GM21529 (cell line): ENCODE measurements around the gene SEMA4D.

Experiments used
- ATAC-seq: cut with Tn5 transposase; IDR thresholded peaks from one replicate; pipeline ENCODE4 v1.9.1; 2021; ENCODE audit not compliant: unreplicated experiment

Gene SEMA4D

GRCh38 chr9:89390578-89391116 is 107.3 kb downstream of the SEMA4D start:
- no peak for ATAC-seq

- ATAC-seq: no peak
Observed at GRCh38 chr9:89390068-89390555, 107.8 kb downstream of the SEMA4D start.

DNA sequence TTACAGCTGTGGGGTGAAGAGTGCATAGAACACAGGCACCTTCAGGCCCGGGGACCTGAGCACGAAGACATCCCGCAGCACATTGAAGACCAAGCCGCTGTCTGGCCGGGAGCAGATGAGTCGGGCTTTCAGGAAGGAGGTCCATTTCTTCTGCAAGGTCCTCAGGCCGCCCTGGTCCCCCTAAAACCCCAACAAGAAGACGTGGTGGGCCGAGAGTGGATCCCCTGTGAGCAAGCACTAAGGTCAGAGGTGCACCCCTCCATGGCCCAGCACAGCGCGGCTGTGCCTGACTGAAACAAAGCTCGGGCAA is 109.1 kb downstream of the SEMA4D start:
- no peak for ATAC-seq

- no peak for ATAC-seq
Observed at GRCh38 chr9:89388084-89388867, 109.6 kb downstream of the SEMA4D start.

GRCh38 chr9:89387197-89387849 is 110.6 kb downstream of the SEMA4D start:
- ATAC-seq: no peak

DNA sequence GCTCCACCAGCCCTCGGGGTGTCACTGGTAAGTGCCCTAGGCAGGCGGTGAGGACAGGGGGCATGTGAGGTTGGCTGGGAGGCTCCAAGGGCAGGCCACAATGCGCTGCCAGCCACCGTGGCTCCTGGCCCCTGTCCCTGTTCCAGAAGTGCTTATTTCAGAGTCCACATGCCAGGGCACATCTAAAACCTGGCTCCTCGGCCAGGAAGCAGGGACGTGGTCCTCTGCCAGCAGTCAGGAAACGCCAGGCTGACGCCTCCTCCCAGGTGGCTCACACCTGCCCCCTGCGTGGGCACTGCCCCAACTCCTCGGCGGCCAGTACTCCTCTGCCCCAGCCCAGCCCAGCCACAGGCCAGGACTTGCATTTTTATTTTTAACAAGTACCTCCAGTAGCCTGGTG is 111.1 kb downstream of the SEMA4D start:
- no peak for ATAC-seq

- no peak for ATAC-seq
Observed at GRCh38 chr9:89386206-89386605, 111.7 kb downstream of the SEMA4D start.

- ATAC-seq: no peak
Observed at GRCh38 chr9:89384783-89385182, 113.1 kb downstream of the SEMA4D start.

- ATAC-seq: no peak
Observed at GRCh38 chr9:89383721-89384300, 114.1 kb downstream of the SEMA4D start.

GRCh38 chr9:89383030-89383720 is 114.7 kb downstream of the SEMA4D start:
- no peak for ATAC-seq

- ATAC-seq: no peak
Observed at GRCh38 chr9:89382026-89382986, 115.6 kb downstream of the SEMA4D start.

GRCh38 chr9:89381308-89381609 is 116.7 kb downstream of the SEMA4D start:
- ATAC-seq: no peak

DNA sequence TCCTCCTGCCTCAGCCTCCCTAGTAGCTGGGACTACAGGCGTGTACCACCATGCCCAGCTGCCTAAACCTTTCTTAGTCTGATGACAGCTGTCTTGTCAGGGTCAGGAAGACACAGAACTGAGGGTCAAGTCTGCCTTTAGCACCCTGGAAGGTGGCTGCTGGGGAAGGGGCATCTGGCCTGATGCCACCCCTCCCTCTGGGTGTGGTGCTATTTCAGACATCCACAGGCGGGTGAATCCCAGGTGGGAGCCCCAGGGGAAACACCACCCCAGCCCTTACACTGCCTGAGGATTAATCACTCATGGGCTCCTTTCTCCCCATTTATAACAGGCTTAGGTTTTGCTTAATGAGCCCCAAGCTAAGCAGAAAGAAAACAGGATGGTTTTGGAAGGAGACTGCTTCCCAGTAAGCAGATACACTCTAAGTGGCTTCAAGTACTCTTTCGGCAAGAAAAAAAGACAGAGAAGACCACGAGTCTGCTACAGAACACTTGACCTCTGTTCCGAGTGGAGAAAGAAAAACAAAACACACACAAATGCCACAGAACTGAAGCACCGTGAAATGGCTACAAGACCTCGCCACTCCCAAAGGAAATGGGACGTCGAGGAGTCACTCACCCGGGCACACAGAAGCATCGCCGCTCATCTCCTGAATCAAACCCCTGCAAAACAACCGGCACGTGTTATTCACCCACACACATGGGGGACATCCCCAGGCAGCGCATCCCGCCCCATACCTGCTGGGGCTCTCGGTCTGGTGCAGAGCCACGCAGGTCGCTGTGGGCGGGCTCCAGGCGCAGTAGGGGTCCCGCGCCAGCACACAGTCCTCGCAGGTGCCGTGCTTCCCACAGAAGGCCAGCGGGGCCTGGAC is 117.2 kb downstream of the SEMA4D start:
- no peak for ATAC-seq

DNA sequence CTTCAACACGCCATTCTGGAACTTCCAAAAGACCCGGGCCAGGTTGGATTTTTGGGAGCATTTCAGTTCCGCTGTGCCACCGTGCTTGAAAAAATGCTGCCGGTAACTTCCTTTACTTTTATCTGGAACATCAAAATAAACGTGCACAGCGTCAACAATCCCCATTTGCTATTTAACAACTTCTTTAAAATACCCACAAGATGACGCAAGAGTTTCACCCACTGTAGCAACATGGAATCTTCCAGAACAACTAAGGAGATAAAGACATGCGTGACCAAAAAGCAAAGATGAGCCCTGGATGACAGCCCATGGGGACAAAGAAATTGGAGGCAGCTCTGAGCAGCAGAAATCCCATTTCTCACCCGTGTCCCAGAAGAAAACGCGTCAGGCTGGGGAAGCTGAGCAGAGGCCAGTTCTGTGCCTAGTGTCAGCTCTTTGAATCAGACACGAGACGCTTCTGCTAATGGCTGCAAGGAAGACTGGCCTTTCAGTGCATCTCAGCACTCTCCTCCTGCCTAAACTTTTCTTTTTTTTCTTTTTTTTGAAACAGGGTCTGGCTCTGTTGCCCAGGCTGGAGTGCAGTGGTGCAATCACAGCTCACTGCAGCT is 118.3 kb downstream of the SEMA4D start:
- ATAC-seq: no peak

DNA sequence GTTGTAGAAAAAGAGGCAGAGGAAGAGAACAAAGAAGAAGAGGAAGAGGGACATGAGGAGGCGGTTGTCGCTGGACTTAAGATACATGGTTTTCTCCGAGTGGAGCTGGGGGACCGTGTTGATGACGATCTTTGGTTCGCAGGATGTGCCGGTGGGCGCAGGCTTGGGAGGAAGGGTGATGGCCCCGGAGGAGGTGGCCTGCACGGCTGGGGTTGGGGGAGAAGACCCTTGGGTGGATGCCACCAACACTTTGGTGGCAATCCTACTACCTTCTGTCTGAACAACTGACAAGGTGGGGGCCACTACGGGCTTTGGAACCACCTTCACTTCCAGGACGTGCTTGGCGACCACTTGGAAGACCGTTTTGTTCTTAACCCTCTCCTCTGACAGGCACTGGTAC is 118.9 kb downstream of the SEMA4D start:
- ATAC-seq: no peak

DNA sequence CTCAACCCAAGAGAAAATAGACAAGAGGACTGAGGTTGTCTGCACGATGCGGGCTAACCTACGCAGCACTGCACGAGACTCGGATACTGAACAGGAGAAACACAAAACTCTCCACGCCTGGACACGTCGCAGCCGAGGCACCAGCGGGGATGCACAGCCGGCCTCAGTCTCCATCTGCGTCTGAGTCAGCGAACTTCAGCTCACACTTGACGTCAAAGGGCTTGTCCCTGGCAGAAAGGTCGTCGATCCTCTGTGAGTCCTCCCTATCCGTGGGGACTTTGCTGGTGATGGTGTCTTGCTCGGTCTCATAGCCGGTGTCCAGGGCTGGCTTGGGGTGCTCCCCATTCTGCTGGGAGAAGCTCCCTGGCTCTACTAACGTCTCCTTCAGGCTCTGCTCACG is 119.4 kb downstream of the SEMA4D start:
- no peak for ATAC-seq

GRCh38 chr9:89377411-89377810 is 120.5 kb downstream of the SEMA4D start:
- no peak for ATAC-seq

DNA sequence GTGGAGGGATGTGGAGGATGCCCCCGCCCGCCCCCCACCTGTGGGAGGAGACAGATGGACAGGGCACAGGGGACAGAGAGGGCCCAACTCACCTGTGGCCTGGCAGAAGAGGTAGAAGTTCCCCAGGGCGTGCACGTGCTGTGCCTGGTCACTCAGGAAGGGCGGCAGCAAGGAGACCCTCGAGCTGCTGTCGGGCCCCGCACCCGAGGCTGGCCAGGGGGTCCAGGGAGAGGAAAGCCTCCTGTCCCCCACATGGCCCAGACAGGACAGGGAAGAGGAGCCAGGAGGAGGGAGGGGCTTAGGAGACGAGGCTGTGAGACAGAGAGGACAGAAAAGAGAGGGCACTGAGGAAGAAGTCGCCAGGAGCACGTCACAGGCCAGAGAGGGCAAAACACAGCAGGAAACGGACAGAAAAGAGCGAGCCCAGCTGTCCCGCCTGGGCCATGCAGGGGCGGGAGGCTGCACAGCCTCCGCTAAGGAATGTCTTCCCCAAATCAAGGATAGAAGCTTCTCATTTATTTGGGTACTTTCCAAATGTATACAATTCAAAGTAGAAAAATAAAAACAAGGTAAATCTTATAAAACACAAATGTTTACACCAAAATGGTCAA is 121.1 kb downstream of the SEMA4D start:
- no peak for ATAC-seq

DNA sequence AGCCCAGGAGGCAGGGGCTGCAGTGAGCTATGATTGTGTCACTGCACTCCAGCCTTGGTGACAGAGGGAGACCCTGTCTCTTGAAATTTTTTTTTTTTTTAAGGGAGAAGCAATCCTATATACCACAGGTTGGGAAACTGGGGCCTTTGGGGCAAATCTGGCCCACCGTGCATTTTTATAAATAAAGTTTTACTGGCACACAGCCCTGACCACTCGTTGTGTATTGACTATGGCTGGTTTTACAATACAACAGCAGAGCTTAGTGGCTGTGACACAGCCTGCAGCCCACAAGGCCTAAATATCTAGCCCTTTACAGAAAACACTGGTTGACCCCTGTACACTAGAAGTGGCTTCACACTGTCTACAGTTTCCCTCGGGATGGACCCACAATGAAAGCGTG is 121.6 kb downstream of the SEMA4D start:
- ATAC-seq: no peak
